Hepatocyte (in vitro differentiated cells): Measurements from ENCODE around the gene CDK6.

Experiments used
- EZH2 ChIP-seq: fragments of 200-600 bp; sonication (generic); IDR thresholded peaks from 2 replicates; pipeline ENCODE4 v1.6.1; 2016; ENCODE audit warnings: antibody characterized with exemption, mild to moderate bottlenecking, borderline replicate concordance
- EZH2phosphoT487 ChIP-seq: fragments of 200-600 bp; sonication (generic); IDR thresholded peaks from one replicate; pipeline ENCODE4 v1.6.1; 2018; ENCODE audit warnings: antibody characterized with exemption, mild to moderate bottlenecking, low read depth, moderate library complexity; ENCODE audit not compliant: unreplicated experiment, severe bottlenecking
- TF ChIP-seq, protein P1 (sequence below): fragments of 200-600 bp; sonication (generic); IDR thresholded peaks from 2 replicates; pipeline ENCODE4 v1.5.1; 2016; ENCODE audit warnings: antibody characterized with exemption, mild to moderate bottlenecking; ENCODE audit not compliant: poor library complexity

DNA sequence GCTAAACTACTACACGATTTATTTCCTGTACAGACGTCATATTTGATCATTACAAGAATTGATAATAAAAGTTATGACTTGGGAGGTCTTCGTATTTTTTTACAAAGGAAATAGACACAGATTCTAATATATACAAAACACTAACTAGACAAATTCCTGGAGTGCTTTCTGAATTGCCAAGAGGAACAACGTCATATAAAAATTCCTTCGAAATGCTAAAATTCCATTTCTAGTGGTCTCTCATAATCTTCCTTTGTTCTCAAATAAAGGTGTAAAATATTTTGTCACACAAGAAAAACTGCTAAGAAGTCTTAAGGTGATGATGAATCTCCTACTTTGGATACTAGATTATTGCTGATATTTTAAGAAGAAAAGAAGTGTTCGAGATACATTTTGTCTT, 85.4 kb downstream of the CDK6 start:
- TF ChIP-seq, protein P1, sequence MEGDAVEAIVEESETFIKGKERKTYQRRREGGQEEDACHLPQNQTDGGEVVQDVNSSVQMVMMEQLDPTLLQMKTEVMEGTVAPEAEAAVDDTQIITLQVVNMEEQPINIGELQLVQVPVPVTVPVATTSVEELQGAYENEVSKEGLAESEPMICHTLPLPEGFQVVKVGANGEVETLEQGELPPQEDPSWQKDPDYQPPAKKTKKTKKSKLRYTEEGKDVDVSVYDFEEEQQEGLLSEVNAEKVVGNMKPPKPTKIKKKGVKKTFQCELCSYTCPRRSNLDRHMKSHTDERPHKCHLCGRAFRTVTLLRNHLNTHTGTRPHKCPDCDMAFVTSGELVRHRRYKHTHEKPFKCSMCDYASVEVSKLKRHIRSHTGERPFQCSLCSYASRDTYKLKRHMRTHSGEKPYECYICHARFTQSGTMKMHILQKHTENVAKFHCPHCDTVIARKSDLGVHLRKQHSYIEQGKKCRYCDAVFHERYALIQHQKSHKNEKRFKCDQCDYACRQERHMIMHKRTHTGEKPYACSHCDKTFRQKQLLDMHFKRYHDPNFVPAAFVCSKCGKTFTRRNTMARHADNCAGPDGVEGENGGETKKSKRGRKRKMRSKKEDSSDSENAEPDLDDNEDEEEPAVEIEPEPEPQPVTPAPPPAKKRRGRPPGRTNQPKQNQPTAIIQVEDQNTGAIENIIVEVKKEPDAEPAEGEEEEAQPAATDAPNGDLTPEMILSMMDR = no peak
- TF ChIP-seq EZH2 (no peak), EZH2phosphoT487 (no peak)
